Measurements from ENCODE around the gene SNRNP25.
A peak's percentile ranks its signal among the peaks of the same experiment; 100 is the strongest.
"Not testable (repeated sequence)": the region's sequence is repeated elsewhere in the genome, so short reads cannot be mapped to it uniquely, and the experiment has no call there.

Gene SNRNP25

DNA sequence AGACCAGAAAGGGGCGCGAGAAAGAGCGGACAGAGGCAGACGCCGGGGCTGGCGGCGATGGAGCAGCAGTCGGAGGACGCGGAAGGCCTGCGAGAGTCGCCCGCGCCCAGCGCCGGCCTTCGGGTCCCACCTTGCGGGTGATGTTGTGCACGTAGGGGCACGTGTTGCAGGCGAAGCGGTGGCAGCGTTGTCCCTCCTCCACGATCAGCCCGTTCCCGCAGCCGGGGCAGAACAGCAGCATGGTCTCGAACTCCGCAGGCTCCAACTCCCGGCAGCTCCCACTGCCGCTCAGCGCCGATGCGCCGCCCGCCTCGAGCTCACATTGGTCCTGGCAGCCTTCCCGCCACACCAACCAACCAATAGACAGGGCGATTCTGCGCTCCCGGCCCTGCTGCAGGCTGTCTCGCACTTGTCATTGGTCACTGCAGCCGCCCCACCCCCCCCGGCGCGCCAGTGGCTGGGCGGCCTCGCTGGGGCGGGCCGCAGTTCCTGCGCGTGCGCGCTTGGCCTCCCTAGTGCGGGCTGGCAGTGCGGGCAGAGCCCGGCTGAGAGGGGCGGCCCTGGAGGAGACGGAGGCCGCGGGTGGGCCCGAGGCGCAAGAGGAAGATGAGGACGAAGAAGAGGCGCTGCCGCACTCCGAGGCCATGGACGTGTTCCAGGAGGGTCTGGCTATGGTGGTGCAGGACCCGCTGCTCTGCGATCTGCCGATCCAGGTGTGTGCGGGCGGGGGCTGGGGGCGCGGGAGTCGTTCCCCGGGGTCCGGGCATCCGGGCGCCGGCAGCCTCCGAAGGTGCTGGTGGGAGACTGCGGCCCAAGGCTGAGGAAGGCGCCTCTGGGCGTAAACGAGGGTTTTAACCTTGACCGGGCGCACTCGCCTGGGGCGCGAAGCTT lies at the start of gene SNRNP25, which contains the start of gene POLR3K:
Gene SNRNP25, plus strand, starts transcription at position 483 of the 891 bp plus-strand sequence. Its CDS starts 189 bp downstream, at position 672.
Gene POLR3K, minus strand, starts transcription at position 263 of the 891 bp plus-strand sequence. Its CDS starts 22 bp downstream, at position 241.
- DNase-seq (ENCODE audit: extremely low read depth, low read depth) = peak; percentile 84
- H3K4me3 ChIP-seq (replicated peaks; ENCODE audit: low read depth, low read length) = peak within 1 kb of the TSS; percentile 84
- TF ChIP-seq, protein P1, sequence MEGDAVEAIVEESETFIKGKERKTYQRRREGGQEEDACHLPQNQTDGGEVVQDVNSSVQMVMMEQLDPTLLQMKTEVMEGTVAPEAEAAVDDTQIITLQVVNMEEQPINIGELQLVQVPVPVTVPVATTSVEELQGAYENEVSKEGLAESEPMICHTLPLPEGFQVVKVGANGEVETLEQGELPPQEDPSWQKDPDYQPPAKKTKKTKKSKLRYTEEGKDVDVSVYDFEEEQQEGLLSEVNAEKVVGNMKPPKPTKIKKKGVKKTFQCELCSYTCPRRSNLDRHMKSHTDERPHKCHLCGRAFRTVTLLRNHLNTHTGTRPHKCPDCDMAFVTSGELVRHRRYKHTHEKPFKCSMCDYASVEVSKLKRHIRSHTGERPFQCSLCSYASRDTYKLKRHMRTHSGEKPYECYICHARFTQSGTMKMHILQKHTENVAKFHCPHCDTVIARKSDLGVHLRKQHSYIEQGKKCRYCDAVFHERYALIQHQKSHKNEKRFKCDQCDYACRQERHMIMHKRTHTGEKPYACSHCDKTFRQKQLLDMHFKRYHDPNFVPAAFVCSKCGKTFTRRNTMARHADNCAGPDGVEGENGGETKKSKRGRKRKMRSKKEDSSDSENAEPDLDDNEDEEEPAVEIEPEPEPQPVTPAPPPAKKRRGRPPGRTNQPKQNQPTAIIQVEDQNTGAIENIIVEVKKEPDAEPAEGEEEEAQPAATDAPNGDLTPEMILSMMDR (IDR thresholded peaks at IDR 0.05; ENCODE audit: low read depth, low read length, missing control alignments) = no peak

GRCh38 chr16:9903-10665 lies 43.5 kb upstream of the SNRNP25 start:
- no peak for DNase-seq (ENCODE audit: extremely low read depth, low read depth)
- H3K4me3 ChIP-seq (replicated peaks; ENCODE audit: low read depth, low read length) = peak overlapping the region; percentile 32
- TF ChIP-seq, protein P1 (IDR thresholded peaks at IDR 0.05; ENCODE audit: low read depth, low read length, missing control alignments) = no peak

- TF ChIP-seq, protein P1 (IDR thresholded peaks at IDR 0.05; ENCODE audit: low read depth, low read length, missing control alignments) = peak; percentile 54
- not testable (repeated sequence) for H3K4me3 ChIP-seq (replicated peaks; ENCODE audit: low read depth, low read length); DNase-seq (ENCODE audit: extremely low read depth, low read depth)
Observed at GRCh38 chr16:10772-11171, 42.9 kb upstream of the SNRNP25 start.

DNA sequence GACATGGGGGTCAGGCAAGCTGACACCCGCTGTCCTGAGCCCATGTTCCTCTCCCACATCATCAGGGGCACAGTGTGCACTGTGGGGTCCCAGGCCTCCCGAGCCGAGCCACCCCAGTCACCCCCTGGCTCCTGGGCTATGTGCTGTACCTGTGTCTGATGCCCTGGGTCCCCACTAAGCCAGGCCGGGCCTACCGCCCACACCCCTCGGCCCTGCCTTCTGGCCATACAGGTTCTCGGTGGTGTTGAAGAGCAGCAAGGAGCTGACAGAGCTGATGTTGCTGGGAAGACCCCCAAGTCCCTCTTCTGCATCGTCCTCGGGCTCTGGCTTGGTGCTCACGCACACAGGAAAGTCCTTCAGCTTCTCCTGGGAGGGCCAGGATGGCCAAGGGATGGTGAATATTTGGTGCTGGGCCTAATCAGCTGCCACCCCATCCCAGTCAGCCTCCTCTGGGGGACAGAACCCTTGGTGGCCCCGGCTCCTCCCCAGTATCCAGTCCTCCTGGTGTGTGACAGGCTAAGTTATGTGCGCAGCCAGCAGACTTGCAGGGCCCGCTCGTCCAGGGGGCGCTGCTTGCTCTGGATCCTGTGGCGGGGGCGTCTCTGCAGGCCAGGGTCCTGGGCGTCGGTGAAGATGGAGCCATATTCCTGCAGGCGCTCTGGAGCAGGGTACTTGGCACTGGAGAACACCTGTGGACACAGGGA lies 36.4 kb upstream of the SNRNP25 start:
- H3K4me3 ChIP-seq (replicated peaks; ENCODE audit: low read depth, low read length); DNase-seq (ENCODE audit: extremely low read depth, low read depth): not testable (repeated sequence)

DNA sequence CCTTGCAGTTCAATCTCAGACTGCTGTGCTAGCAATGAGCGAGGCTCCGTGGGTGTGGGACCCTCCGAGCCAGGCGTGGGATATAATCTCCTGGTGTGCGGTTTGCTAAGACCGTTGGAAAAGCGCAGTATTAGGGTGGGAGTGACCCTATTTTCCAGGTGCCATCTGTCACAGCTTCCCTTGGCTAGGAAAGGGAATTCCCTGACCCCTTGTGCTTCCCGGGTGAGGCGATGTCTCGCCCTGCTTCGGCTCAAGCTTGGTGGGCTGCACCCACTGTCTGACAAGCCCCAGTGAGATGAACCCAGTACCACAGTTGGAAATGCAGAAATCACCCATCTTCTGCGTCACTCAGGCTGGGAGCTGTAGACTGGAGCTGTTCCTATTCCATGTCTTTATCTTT lies 32.7 kb upstream of the SNRNP25 start:
- DNase-seq (ENCODE audit: extremely low read depth, low read depth); H3K4me3 ChIP-seq (replicated peaks; ENCODE audit: low read depth, low read length): not testable (repeated sequence)

- DNase-seq (ENCODE audit: extremely low read depth, low read depth); H3K4me3 ChIP-seq (replicated peaks; ENCODE audit: low read depth, low read length): not testable (repeated sequence)
Observed at GRCh38 chr16:24151-24550, 29.5 kb upstream of the SNRNP25 start.

- not testable (repeated sequence) for H3K4me3 ChIP-seq (replicated peaks; ENCODE audit: low read depth, low read length); DNase-seq (ENCODE audit: extremely low read depth, low read depth)
Observed at GRCh38 chr16:25926-26348, 27.7 kb upstream of the SNRNP25 start.

- not testable (repeated sequence) for H3K4me3 ChIP-seq (replicated peaks; ENCODE audit: low read depth, low read length); DNase-seq (ENCODE audit: extremely low read depth, low read depth)
Observed at GRCh38 chr16:30627-31026, 23.0 kb upstream of the SNRNP25 start.

DNA sequence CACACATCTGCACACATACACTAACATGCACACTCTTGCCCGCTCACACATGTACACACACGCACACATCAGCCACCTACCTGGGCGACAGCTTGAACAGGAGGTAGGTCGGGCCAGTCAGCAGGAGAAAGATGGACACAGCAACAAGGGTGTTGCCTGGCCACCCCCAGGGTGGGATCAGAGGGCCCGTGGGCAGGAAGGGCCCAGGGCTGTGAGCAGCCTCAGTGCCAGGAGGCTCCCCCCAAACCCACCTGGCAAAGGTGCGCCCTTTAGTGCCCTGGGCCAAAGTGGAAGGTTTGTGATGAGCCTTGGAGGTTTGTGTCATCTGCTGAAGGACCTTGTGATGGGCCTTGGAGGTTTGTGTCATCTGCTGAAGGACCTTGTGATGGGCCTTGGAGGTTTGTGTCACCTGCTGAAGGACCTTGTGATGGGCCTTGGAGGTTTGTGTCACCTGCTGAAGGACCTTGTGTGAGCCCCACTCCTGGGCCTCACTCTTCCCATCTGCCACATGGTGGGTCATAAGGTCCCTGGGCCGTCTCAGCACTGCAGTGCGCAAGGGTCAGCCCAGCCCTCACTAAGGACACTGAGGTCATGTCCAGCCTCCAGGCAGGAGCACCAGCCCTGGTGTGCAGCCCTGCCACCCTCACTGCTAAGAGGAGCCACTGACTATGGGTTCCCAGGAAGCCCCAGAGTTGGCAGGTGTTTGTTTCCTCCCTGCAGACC lies 20.3 kb upstream of the SNRNP25 start:
- DNase-seq (ENCODE audit: extremely low read depth, low read depth); H3K4me3 ChIP-seq (replicated peaks; ENCODE audit: low read depth, low read length): not testable (repeated sequence)
